ENCODE results near the gene WIPI1. TPM values are rescaled to one million over a fixed set of nuclear protein-coding genes. Genes with fewer than 3 reads are reported as not detected.
"Not testable (repeated sequence)": the region's sequence is repeated elsewhere in the genome, so short reads cannot be mapped to it uniquely, and the experiment has no call there.

The WIPI1 gene
- total RNA-seq, 4 donors from 2014 or later: 23.0 to 32.2 (median 25.5) TPM

- Histone ChIP-seq H3K36me3 (no peaks in the 10 kb centered on the region), H3K4me1 (peaks cover 2 to 45% (median 18%) of the 10 kb centered on the region in 3 donors), H3K27me3 (no peaks in the 10 kb centered on the region), H3K4me3 (no peak overlapping the region), H3K27ac (peak overlapping the region; percentile 78 to 98 (median 90)), H3K9me3 (no peaks in the 10 kb centered on the region)
- 89 to 97% methylated on average over 11 of the region's 11 CpGs for WGBS, 2 donors
- intact Hi-C loops (cut with DNase I): no loop called here
- no peak for DNase-seq
- TF ChIP-seq POLR2A (IDR thresholded peaks at IDR 0.05): no peak
- TF ChIP-seq CTCF (IDR thresholded peaks at IDR 0.05): no peak
Measured at GRCh38 chr17:68379692-68380677, 77.3 kb downstream of the WIPI1 start.

- Histone ChIP-seq H3K27me3 (no peaks in the 10 kb centered on the region), H3K4me3 (no peak overlapping the region)
- intact Hi-C loops (cut with DNase I): no loop called here
Measured at GRCh38 chr17:68379177-68379510, 78.2 kb downstream of the WIPI1 start.

GRCh38 chr17:68378268-68379176 lies 78.8 kb downstream of the WIPI1 start:
- Histone ChIP-seq H3K27ac (peak overlapping the region; percentile 78 to 98 (median 90)), H3K36me3 (no peaks in the 10 kb centered on the region), H3K9me3 (no peaks in the 10 kb centered on the region), H3K4me1 (peaks cover 2 to 35% (median 18%) of the 10 kb centered on the region in 3 donors), H3K27me3 (no peaks in the 10 kb centered on the region), H3K4me3 (peak overlapping the region in 1 of 4 donors; percentile 48)
- DNase-seq: peak; percentile 35
- WGBS, 2 donors: 35 to 37% methylated on average over 7 to 13 of the region's 21 CpGs
- TF ChIP-seq POLR2A (IDR thresholded peaks at IDR 0.05): peak in 1 of 4 donors; percentile 25
- TF ChIP-seq CTCF (IDR thresholded peaks at IDR 0.05): no peak
- intact Hi-C loops (cut with DNase I): no loop called here

More at GRCh38 chr17:68379177-68379510, 78.2 kb downstream of the WIPI1 start:
- no peaks in the 10 kb centered on the region for H3K36me3 ChIP-seq
- H3K27ac ChIP-seq: peak overlapping the region; percentile 78 to 98 (median 90)
- WGBS, 2 donors: 77 to 88% methylated on average over 1 to 3 of the region's 3 CpGs
- TF ChIP-seq POLR2A (IDR thresholded peaks at IDR 0.05) (no peak), CTCF (IDR thresholded peaks at IDR 0.05) (no peak)
- no peak for DNase-seq
- peaks cover 2 to 41% (median 18%) of the 10 kb centered on the region in 3 donors for H3K4me1 ChIP-seq
- no peaks in the 10 kb centered on the region for H3K9me3 ChIP-seq

GRCh38 chr17:68377771-68378267 lies 79.5 kb downstream of the WIPI1 start:
- Histone ChIP-seq H3K9me3 (no peaks in the 10 kb centered on the region), H3K4me3 (peak overlapping the region in 1 of 4 donors; percentile 16), H3K4me1 (peaks cover 0 to 30% (median 18%) of the 10 kb centered on the region in 3 donors), H3K27me3 (no peaks in the 10 kb centered on the region), H3K36me3 (no peaks in the 10 kb centered on the region), H3K27ac (peak overlapping the region; percentile 78 to 98 (median 90))
- no peak for DNase-seq
- 70 to 80% methylated on average over 4 to 6 of the region's 8 CpGs for WGBS, 2 donors
- intact Hi-C loops (cut with DNase I): no loop called here
- no peak for TF ChIP-seq CTCF (IDR thresholded peaks at IDR 0.05)
- peak in 1 of 4 donors; percentile 37 for TF ChIP-seq POLR2A (IDR thresholded peaks at IDR 0.05)

- H3K4me3 ChIP-seq; H3K27me3 ChIP-seq; H3K9me3 ChIP-seq; DNase-seq; H3K36me3 ChIP-seq; intact Hi-C loops (cut with DNase I); H3K27ac ChIP-seq: not testable (repeated sequence)
- peaks cover 0 to 30% (median 18%) of the 10 kb centered on the region in 3 donors for H3K4me1 ChIP-seq
- 90 to 92% methylated on average over 2 of the region's 2 CpGs for WGBS, 2 donors
Measured at GRCh38 chr17:68376178-68376577, 81.1 kb downstream of the WIPI1 start.
